COLO668 (cell line): ENCODE data around the gene ALK.

ENCODE experiments used
- DNase-seq: peaks from one replicate; lab custom pipeline; 2025; ENCODE audit not compliant: unreplicated experiment; lab: John Stamatoyannopoulos, UW

Gene ALK

GRCh38 chr2:29544917-29545316, 376.5 kb downstream of the ALK start:
- DNase-seq = no peak

- DNase-seq = no peak
These were observed 377.4 kb downstream of the ALK start for GRCh38 chr2:29544031-29544430.

- no peak for DNase-seq
These were observed 386.2 kb downstream of the ALK start for GRCh38 chr2:29535188-29535587.

- no peak for DNase-seq
These were observed 388.9 kb downstream of the ALK start for GRCh38 chr2:29532436-29532835.

GRCh38 chr2:29531626-29532025, 389.8 kb downstream of the ALK start:
- DNase-seq = no peak

- no peak for DNase-seq
These were observed 391.1 kb downstream of the ALK start for GRCh38 chr2:29530281-29530680.

GRCh38 chr2:29528891-29529520, 392.4 kb downstream of the ALK start:
- no peak for DNase-seq

GRCh38 chr2:29528371-29528770, 393.0 kb downstream of the ALK start:
- no peak for DNase-seq

- no peak for DNase-seq
These were observed 393.4 kb downstream of the ALK start for GRCh38 chr2:29527947-29528346.

GRCh38 chr2:29526587-29527586, 394.5 kb downstream of the ALK start:
- no peak for DNase-seq

- no peak for DNase-seq
These were observed 395.5 kb downstream of the ALK start for GRCh38 chr2:29525921-29526320.

GRCh38 chr2:29524652-29525051, 396.7 kb downstream of the ALK start:
- no peak for DNase-seq

- no peak for DNase-seq
These were observed 398.3 kb downstream of the ALK start for GRCh38 chr2:29522951-29523669.

- DNase-seq = no peak
These were observed 401.4 kb downstream of the ALK start for GRCh38 chr2:29520001-29520400.

- no peak for DNase-seq
These were observed 402.0 kb downstream of the ALK start for GRCh38 chr2:29519338-29519925.

GRCh38 chr2:29518646-29519337, 402.6 kb downstream of the ALK start:
- DNase-seq = no peak

- DNase-seq = no peak
These were observed 403.4 kb downstream of the ALK start for GRCh38 chr2:29518010-29518409.

GRCh38 chr2:29517413-29517812, 404.0 kb downstream of the ALK start:
- no peak for DNase-seq

- no peak for DNase-seq
These were observed 404.6 kb downstream of the ALK start for GRCh38 chr2:29516767-29517166.

GRCh38 chr2:29509878-29510277, 411.5 kb downstream of the ALK start:
- DNase-seq = no peak

GRCh38 chr2:29509397-29509796, 412.0 kb downstream of the ALK start:
- no peak for DNase-seq
